ENCODE measurements around the gene ARHGEF38.

DNA sequence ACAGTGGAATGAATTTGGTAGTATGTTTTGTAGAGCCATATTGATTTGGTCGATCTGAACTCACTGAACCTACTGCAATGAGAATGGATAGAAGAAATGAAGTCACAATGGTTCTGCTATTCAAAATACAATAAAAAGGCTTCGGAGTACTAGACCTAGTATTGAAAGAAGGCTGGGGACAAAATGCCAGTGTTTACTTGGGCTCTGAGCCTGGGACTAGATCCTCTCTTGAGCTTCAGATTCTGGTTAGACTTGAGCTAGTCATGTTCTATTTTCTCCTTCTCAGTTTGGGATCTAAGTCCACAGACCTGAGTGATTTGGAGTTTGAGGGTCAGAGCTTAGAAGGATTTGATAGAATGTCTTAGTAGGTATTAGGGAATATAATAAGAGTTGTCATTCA is 146.2 kb downstream of the ARHGEF38 start:
- no peak for TF ChIP-seq EZH2 (IDR thresholded peaks at IDR 0.05)
- TF ChIP-seq POLR2AphosphoS5 (IDR thresholded peaks at IDR 0.05; ENCODE audit: borderline replicate concordance, low read depth, low read length), result no peak
- no peak for TF ChIP-seq FOXP2 (optimal IDR thresholded peaks at IDR 0.05; ENCODE audit: control extremely low read depth, extremely low read length, insufficient read depth)
